HG03571 (cell line): Measurements from ENCODE around the gene PBOV1.

Experiments
- ATAC-seq: cut with Tn5 transposase; IDR thresholded peaks from one replicate; pipeline ENCODE4 v1.9.1; 2021; ENCODE audit not compliant: unreplicated experiment

Gene PBOV1

DNA sequence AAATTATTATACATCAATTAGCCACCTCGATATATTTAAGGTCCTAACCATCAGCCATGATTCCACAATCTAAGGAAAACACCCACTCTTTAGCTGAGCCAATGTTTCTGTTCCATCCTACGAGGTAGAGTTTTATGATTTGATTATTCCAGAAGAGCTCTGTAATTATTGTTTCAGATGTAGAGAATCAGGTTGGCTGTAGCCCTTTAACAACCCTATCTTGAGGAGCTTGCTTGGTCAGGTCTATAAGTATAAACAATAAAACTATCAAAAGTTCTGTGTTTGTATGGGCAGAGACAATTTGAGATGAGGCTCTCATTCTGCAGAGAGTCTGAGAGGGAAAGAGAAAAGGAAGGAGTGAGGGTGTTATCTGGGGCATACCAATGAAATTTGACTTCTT lies at the start of gene PBOV1:
PBOV1 (minus strand) TSS at position 43 of the 400 bp plus-strand sequence. CDS start 96 bp downstream, outside the sequence.
- no peak for ATAC-seq

DNA sequence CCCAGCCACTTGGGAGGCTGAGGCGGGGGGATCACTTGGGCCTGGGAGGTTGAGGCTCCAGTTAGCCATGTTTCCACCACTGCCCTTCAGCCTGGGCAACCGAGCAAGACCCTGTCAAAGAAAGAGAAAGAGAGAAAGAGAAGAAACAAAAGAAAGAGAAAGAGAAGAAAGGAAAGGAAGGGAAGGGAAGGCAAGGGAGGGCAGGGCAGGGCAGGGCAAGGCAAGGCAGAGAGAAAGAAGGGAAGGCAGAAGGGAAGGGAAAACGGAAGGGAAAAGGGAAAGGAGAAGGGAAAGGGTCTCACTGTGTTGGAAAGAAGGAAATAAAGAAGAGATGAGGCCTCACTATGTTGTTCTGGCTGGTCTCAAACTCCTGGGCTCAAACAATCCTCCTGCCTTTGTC lies 47.8 kb upstream of the PBOV1 start:
- ATAC-seq = no peak

DNA sequence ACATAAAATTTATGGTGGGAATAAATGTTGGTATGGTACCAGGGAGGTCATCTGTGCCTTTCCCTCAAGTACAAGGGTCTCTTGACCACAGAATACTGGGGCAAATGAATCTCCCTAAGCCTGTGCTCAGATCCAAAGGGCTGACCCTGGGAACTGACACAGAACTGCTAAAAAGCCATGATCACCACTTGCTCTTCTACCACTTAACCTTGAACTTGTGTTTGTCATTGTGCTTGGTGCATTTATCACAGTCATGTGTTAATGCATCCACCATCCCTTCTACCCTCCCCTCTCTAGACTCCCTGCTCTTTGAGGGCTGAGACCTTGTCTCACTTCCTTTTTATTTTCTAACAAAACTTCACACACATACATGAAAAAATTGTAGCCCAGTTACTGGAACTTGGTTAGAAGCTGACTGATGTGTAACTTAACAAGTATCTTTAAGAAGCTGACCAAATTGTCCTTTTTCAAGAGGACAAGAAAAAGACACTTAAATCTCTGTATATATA lies 46.1 kb upstream of the PBOV1 start:
- ATAC-seq = no peak

DNA sequence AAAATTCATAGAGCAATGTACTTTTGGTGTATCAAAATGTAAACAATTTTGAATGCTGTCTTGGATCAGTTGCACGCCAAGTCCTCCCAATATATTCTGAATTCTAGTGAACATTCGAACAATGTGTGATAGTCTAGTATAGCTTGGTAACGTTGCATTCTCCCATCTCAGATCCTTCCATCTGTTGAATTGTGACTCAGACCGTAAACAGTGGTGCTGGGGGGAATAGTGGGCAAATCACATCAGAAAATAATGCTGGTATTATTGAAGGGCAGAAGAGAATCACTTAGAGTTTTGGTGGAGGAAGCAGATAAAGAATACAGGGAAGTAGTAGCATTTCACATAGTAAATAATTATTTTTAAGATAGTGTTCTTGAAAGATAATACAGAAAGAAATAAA lies 45.7 kb upstream of the PBOV1 start:
- ATAC-seq = no peak

DNA sequence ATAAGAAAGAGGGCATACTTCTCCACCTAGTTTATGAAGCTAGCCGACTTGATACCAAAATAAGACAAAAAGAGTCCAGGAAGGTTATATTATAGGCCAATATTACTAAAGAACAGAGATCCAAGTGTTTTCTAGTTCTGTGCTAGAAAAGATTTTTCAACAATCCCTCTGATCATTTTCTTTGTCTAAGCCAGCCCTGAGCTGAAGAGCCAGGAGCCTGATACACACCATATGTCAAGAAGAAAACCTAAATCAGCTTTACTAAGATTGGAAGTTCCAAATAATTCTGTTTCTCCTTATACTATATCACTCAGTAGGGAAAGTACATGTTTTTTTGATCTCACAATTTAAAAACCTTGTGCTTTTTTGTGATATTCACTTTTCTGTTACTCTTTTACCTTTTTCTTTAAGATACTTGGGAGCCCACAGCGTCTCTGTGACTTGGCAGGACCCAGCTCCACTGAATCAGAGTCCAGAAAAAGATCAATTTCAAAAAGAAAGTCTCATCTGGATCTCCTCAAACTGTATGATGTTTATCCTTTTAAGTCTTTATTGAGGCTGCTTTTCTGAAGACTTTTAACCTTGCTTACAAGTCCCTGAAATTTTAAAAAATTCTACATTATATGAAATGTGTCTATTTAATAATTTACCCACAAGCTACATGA lies 43.0 kb upstream of the PBOV1 start:
- ATAC-seq = no peak

DNA sequence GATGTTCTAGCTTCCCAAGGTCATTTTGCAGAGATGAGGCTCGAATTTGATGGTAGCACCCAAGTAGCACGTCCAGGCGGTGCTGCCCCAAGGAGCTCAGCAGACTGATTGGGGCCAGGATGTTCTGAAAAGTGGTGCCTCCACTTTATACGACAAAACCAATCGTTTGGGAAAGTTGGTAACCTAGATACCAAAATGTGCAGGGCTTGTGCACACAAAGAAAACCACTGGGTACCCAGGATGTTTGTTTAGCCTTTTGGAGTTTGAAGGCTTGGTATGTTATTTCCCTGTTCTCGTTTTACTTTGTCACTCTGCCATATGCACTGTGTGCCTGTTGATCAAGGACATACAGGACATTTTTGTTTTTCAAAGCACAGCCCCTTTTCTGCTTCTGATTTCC lies 40.7 kb upstream of the PBOV1 start:
- ATAC-seq = no peak

DNA sequence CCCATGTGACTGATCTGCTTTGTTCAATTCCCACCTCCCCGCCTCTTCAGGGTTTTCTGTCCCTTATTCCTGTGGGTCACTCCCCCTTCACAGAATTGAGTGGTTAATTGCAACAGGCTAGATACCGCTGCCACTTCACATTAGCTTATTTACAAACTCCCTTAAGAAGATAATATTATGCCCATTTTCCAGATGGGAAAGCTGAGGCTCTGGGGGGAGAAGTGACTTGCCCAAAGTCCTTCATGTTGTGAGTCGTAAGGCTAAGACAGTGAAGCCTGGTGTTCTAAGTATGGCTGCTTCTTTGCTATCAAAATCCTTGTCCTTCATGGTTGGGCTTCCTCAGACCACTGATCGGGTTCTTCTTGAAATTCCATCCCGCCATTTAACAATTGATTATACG lies 39.9 kb upstream of the PBOV1 start:
- no peak for ATAC-seq

DNA sequence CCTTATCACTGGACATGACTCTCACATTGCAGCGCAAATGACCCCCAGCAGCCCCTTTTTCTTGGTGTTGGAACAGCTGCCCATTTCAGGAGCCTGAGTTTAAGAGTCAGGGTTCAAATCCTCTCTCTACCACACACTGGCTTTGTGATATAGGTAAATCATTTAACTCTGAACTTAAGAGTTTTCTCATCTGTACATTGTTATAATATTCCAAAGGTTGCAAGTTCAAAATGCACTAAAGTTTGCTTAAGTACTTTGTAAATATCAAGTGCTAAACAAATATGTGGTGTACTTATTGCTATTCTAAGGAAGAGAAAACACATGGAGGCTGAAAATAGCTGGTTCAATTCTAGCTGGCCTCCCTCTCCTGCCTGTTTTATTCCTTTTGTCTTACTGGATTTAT lies 39.3 kb upstream of the PBOV1 start:
- ATAC-seq = no peak

DNA sequence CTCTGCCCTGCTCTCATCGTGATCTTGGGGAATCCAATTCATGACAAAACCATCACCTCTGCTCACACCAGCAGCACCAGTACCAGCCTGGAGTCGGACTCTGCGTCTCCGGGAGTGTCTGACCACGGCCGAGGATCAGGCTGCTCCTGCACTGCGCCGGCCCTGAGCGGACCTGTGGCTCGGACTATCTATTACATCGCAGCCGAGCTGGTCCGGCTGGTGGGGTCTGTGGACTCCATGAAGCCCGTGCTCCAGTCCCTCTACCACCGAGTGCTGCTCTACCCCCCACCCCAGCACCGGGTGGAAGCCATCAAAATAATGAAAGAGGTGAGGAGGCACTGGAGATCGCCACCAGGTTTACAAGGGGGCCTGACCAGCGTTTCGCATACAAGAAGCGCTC lies 37.2 kb upstream of the PBOV1 start:
- ATAC-seq = no peak

DNA sequence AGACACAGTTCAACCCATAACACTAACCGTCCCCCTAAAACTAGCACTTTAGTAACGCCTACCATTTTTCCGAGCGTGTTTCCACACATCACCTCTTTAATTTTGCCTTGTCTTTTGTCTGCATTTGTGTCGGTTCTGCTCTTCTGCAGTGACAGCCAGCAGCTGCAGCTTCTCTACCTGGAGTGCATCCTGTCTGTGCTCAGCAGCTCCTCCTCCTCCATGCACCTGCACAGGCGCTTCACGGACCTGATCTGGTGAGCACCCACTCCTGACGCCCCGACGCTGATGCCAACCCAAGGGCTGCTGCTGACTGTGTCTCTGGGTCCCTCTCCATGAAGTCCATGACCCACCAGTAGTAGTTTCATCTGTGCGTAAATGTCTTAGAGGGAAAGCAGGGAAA lies 35.4 kb upstream of the PBOV1 start:
- no peak for ATAC-seq

DNA sequence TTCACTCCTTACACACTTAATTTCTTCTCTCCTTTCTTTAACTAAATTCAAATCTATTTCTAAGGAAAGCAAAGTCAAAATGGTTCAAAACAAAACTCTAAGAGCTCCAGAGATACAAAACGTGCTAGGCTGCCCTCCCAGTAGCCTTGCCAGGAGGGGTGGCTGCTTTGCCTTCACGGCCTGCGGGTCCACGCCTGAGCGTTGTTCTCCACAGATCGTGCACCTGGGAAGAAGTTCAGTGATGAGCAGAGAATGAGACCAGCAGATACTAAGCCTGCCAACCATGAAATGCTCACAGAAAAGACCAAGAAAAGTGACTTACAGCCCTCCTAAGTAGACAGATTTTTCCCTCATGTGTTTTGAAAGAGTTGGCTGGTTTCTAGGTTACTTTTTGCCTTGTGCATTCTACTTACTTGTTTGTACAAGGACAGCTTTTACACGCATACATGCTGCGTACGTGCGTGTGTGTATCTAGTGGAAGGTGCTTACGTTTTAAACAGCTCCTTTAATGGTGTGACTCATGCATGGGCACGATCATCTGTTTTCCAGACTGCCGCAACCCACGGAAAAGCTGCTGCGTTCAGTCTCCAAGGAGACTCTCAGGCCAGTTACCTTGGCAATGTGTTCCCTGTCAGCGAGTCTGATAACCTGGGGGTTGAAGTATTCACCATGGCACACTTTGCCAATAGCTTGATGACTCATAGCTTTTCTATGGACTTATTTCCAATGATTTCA lies 32.4 kb upstream of the PBOV1 start:
- no peak for ATAC-seq

DNA sequence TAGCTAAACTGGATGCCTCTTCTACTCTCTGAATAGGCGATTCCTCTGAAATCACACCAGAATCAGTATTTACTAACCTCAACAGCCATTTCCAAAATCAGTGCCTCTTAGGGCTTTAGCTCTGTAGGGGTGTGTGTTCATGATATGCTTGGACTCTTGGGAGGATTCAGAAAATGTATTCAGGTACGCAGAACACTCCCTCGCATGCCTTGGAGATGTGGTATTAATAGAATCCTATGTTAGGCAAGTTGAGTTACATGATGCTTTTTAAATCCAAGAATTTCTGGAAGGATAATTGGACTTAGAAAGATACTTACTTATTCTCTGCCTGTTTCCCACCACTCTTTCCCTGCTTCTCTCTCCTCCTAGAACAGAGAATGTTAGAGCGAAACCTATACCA lies 31.8 kb upstream of the PBOV1 start:
- ATAC-seq = no peak

DNA sequence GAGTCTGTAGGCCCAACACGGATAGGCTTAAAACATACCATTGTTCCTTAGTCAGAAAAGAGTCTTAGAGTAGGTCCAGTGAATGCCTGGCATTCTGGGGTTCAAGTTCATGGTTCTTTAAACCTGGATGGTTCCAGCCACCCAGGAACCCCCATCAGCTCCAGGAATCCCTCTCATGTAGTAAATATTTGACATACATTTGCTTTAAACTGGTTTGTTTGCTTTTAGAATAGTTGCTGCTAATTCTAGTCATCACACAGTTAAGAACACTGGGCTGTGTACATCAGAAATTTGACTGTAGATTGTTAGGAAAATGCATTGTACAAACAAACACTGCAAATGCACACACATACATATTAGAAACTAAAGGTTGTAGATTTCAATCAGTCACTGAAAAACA lies 30.6 kb upstream of the PBOV1 start:
- no peak for ATAC-seq

DNA sequence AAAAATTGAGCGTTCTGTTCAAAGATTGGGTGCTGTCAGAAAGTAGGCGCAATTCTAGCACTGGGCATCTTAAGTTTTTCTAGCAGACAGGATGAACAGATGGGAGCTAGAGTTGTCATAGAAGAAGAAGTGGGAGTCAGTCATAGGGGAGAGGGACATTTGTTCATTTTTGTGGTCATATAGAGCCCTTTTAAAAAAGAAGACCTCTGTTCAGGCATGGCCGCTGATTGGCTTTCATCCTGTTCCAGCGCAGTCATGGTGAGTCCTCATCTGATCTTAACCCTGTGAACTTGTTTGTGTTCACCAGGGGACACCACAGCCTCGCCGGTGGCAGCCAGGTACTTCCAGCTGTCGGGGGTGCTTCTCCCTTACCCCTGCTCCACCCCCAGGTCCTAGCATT lies 29.7 kb upstream of the PBOV1 start:
- ATAC-seq = no peak

DNA sequence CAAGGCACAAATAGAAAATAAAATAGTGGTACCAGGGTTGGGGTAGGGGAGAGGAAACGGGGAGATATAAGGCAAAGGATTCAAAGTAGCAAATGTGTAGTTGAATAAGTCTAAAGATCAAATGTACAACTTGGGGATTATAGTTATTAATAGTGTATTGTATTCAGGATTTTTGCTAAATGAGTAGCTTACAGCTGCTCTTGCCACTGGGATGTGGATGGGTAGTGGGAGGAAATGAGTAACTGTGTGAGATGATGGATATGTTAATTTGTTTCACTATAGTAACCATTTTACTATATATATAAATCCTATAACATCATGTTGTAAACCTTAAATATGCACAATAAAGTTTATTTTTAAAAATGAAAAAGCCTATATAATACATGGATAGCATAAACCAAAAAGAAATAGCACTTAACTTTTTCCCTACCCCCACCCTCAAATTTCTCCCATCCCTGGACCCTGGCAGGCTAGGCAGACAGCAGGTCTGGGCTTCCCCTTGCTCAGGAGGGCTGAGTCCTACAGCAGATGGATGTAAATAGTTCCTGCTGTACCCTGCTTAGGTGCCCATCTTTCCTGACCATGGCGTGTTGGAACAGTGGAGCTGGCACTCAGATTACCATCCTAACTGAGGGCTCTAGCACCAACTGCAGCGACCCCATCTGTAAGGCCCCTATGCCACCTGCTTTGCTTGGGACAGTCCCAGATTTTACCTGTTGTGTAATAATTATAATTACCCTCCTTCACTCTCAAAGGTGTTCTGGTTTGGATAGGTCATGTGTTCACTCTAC lies 28.6 kb upstream of the PBOV1 start:
- ATAC-seq = no peak

DNA sequence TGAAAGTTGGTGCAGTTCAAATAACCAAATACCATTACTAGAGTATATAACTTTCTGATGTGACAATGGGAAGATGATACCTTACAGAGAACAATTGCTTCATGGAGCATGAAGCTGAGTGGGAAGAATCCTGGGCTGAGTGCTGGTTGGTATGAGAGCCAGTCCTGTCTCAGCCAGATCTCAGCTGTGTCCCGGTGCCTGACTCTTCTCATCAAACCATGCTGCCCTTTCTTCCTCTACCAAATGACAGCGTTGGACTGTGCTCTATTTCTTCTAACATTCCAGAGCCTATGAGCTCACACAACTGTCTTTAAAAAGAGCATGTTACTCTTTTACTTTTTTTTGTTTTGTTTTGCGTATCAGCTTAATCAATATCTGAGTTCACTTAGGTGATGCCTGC lies 27.5 kb upstream of the PBOV1 start:
- ATAC-seq = no peak

DNA sequence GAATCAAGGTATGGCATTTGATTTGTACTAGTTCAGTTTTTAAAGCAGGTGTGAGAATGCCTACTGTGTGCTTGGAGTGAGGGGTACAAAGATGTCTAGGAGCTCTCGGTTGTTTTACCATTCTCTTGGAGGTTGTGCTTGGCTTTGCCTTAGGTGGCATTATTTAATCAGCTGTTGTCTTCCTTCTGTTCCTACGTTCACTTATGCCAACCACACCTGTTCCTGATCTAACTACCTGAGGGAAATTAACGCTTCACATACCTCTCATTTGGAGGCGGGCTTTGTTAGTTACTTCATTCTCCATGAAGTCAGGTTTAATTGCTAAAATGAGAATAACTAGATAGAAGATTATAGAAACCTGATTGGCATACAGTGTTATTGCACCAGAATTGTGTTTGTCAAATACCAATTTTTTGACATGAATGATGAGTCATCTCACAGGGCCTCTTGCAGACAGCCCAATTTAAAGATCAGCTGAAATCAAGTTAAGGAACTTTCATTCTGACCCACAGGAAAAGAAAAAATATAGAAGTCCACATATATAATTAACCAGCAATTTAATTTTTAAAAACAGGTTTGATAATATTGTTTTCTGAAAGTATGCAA lies 24.8 kb upstream of the PBOV1 start:
- ATAC-seq = no peak

DNA sequence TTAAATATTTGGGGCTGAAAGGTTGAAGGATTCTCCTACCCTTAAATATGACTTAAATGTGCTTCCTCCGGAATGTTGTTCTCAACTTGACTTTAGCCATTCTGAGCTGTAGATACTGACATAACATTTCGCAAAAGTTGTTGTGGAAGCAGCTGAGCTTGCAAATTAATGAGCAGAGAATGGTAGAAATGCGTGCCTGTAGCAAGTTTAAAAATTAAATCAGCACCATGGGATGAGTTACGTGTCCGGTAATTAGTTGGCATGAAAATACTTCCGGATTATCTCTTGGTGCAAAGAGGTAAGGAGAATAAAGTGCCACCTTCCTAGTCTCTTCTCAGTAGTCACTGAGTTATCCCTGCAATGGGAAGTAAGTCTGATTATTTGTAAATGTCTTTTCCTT lies 23.6 kb upstream of the PBOV1 start:
- ATAC-seq = no peak

DNA sequence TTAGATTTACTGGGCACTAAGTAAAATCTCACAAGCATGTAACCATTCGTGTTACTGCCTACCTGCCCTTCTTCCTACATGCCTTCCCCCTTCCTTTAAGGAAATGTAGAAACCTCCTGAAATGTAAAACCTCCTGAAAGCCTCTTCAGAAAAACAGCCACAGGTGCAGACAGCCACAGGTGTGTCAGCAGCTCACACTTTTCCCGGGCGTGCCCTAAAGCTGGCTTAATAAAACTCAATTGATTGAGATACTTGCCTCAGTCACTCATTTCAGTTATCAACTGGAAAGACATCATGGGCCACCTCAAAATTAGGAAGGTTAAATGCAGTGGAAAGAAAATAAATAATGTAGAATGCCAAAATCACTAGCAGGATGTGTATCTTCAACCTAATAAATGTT lies 23.1 kb upstream of the PBOV1 start:
- no peak for ATAC-seq

DNA sequence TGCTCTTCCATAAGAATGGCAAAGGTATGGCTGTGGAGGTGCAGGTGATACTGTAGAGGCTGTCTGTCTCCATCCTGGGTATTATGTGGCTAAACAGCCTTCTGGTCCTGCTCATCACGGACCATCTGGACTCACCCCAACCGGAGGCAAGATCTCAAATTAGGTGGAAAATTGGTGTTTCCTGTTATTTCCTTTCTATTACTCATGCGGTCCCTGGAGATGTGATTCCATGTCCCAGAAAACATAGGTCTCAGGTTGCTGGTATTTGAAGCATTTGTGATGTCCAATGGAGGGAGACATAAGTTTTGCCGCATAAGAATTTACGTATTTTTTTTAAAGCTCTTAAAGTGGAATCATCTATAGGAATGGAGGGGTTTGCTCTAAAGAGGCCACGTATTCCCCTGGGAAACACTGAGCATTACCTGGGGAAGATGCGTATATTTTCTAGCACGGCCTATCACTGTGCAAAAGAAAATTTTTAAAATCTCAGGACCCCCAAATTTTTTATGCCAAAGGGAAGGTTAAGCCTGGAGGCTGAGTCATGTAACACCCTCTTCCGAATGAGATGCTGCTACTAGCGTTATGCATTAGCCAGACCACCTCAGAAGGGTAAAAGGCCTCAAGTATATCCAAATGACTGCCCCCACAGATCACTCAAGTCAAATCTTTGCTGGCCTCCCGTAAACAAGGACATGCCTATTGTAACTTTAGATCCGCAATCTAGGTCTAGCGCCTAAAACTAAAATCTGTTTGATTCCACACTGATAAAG lies 22.4 kb upstream of the PBOV1 start:
- no peak for ATAC-seq

DNA sequence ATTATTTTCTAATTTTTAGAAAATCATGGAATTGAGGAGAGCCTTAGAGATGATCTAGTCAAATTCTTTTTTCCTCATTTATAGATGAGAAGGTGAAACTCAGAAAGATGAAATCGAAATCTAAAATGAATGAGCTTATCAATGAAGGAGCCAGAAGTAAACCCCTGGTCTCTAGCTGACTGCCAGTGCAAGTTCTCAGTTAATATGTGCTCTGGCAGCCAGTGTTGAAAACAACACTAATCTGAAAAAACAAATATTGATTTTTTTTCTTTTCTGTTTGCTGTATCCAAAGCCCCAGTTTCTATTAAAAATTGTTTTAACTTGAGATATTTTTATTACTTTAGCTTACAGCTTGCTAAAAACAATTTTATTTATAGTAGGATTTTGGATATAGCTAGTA lies 21.5 kb upstream of the PBOV1 start:
- no peak for ATAC-seq
